HepG2 (cell line): ENCODE measurements around the gene MCF2L. TPM values are rescaled to one million over a fixed set of nuclear protein-coding genes. Genes with fewer than 3 reads are reported as not detected.

Experiments used
- ATAC-seq: fragments of 200-7000 bp; cut with Tn5 transposase; 3 replicates; pipeline ENCODE4 v1.9.1; 2020; ENCODE audit warnings: mild to moderate bottlenecking, moderate library complexity
- BruUV-seq: library from RNA; stranded (reverse); fragments of 400-500 nt; replicated peaks from 2 replicates; lab custom pipeline; 2021; lab: Mats Ljungman, UMichigan
- CTCF ChIA-PET: fragments of 300-600 bp; formaldehyde crosslinking; extraction: SDS; loops from one replicate; lab custom pipeline; 2021; ENCODE audit warnings: low total read pairs, inconsistent platforms, low intra/inter-chr PET ratio; lab: Yijun Ruan, JAX
- POLR2A ChIA-PET: fragments of 350-600 bp; sonication (Branson Sonifier 250); formaldehyde crosslinking; loops from one replicate; lab custom pipeline; 2020; ENCODE audit warnings: antibody characterized with exemption, inconsistent platforms; lab: Yijun Ruan, JAX
- DNase-seq: peaks from one replicate; pipeline ENCODE4 v3.0.0-alpha.2; 2015; ENCODE audit warnings: low spot score
- FAIRE-seq: peaks from 3 replicates; lab custom pipeline; 2011; peaks lifted over from hg19 to GRCh38; lab: Jason Lieb, UNC
- H2AFZ ChIP-seq: one replicate; pipeline ENCODE4 v1.6.1; 2011; ENCODE audit warnings: low read length, inconsistent platforms
- H3K27ac ChIP-seq: fragments of 300-600 bp; 3 replicates; pipeline ENCODE4 v1.8.0; 2011; ENCODE audit warnings: mixed run types, mild to moderate bottlenecking, mixed read lengths, low read length, inconsistent platforms; ENCODE audit not compliant: insufficient read depth; ENCODE audit errors: extremely low read length
- H3K27me3 ChIP-seq, 2 experiments: fragments of 200-600 bp in 1 of 2; 2 replicates in 1 of 2; 3 replicates in 1 of 2; pipeline versions ENCODE4 v1.6.0 to v1.8.0; 2011; ENCODE audit warnings: low read length in 2 of 2, mild to moderate bottlenecking in 2 of 2, moderate library complexity in 2 of 2, inconsistent platforms in 1 of 2; ENCODE audit not compliant: insufficient read depth in 2 of 2, control insufficient read depth in 1 of 2
- H3K36me3 ChIP-seq, 2 experiments: fragments of 200-600 bp in 1 of 2; replicated peaks in 1 of 2; 2 replicates in 1 of 2; 3 replicates in 1 of 2; pipeline versions ENCODE4 v1.5.1 to v1.8.0; 2011; ENCODE audit warnings: low read length in 2 of 2, inconsistent platforms in 1 of 2; ENCODE audit not compliant: insufficient read depth in 2 of 2, control insufficient read depth in 1 of 2
- H3K4me1 ChIP-seq: 2 replicates; pipeline ENCODE4 v1.5.1; 2012; ENCODE audit warnings: low read length, inconsistent platforms; ENCODE audit not compliant: insufficient read depth
- H3K4me2 ChIP-seq: 2 replicates; pipeline ENCODE4 v1.6.0; 2011; ENCODE audit warnings: low read depth, low read length, inconsistent platforms
- H3K4me3 ChIP-seq, 3 experiments: fragments of 200-600 bp in 1 of 3; sonication (generic), shearing (Covaris generic) in 1 of 3; replicated peaks in 1 of 3; 2 replicates each; pipeline ENCODE4 v1.5.1; 2011 to 2016; ENCODE audit warnings: low read length in 3 of 3, inconsistent platforms in 2 of 3, low read depth in 2 of 3, mild to moderate bottlenecking in 2 of 3, control low read depth in 1 of 3, mixed read lengths in 1 of 3; ENCODE audit not compliant: insufficient read depth in 1 of 3
- H3K79me2 ChIP-seq: one replicate; pipeline ENCODE4 v1.6.1; 2011; ENCODE audit warnings: low read length, inconsistent platforms; ENCODE audit not compliant: insufficient read depth
- H3K9ac ChIP-seq: 2 replicates; pipeline ENCODE4 v1.6.0; 2011; ENCODE audit warnings: mild to moderate bottlenecking, low read depth, low read length, inconsistent platforms; ENCODE audit not compliant: insufficient read depth
- H3K9me3 ChIP-seq: 2 replicates; pipeline ENCODE4 v1.5.1; 2012; ENCODE audit warnings: mild to moderate bottlenecking, low read length
- H4K20me1 ChIP-seq: 2 replicates; pipeline ENCODE4 v1.6.0; 2011; ENCODE audit warnings: inconsistent platforms, mild to moderate bottlenecking, low read length, moderate library complexity; ENCODE audit not compliant: insufficient read depth
- ATRX ChIP-seq: sonication (generic); formaldehyde crosslinking; IDR thresholded peaks from 2 replicates; pipeline ENCODE4 v1.4.0; 2020; ENCODE audit warnings: missing genetic modification reagents, borderline replicate concordance
- ERF ChIP-seq: IDR thresholded peaks from 2 replicates; pipeline ENCODE4 v1.6.1; 2018; ENCODE audit warnings: missing biosample characterization, missing genetic modification reagents
- KMT2B ChIP-seq: IDR thresholded peaks from 2 replicates; pipeline ENCODE4 v1.6.1; 2016; ENCODE audit warnings: missing genetic modification reagents, missing compliant biosample characterization
- NPAS2 ChIP-seq: sonication (generic); formaldehyde crosslinking; IDR thresholded peaks from 2 replicates; pipeline ENCODE4 v1.8.0; 2022; ENCODE audit warnings: mild to moderate bottlenecking, missing genetic modification reagents, borderline replicate concordance
- PCBP1 ChIP-seq: fragments of 200-400 bp; formaldehyde crosslinking; IDR thresholded peaks from 2 replicates; pipeline ENCODE4 v1.6.1; 2017; ENCODE audit warnings: mild to moderate bottlenecking, low read depth, low read length, borderline replicate concordance
- SIX4 ChIP-seq: sonication (generic); formaldehyde crosslinking; IDR thresholded peaks from 2 replicates; pipeline ENCODE4 v1.4.0; 2020; ENCODE audit warnings: missing genetic modification reagents
- SOX13 ChIP-seq, 3 experiments: fragments of 450-650 bp in 1 of 3; sonication (generic) in 1 of 3; formaldehyde crosslinking in 1 of 3; IDR thresholded peaks in 2 of 3; conservative IDR thresholded peaks in 1 of 3; 2 replicates each; pipeline versions ENCODE4 v1.5.0 to v1.6.1; 2016 to 2020; ENCODE audit warnings: antibody characterized with exemption in 1 of 3, mild to moderate bottlenecking in 1 of 3, missing compliant biosample characterization in 1 of 3, missing genetic modification reagents in 1 of 3, moderate library complexity in 1 of 3
- ZNF10 ChIP-seq: sonication (generic); formaldehyde crosslinking; IDR thresholded peaks from 2 replicates; pipeline ENCODE4 v1.4.0; 2020; ENCODE audit warnings: mild to moderate bottlenecking, low read depth, missing genetic modification reagents, borderline replicate concordance
- ZNF547 ChIP-seq: sonication (generic); formaldehyde crosslinking; IDR thresholded peaks from 2 replicates; pipeline ENCODE4 v1.5.1; 2020; ENCODE audit warnings: mild to moderate bottlenecking, missing genetic modification reagents
- ZSCAN29 ChIP-seq: sonication (generic); formaldehyde crosslinking; conservative IDR thresholded peaks from 2 replicates; pipeline ENCODE4 v1.4.0; 2020; ENCODE audit warnings: mild to moderate bottlenecking, missing genetic modification reagents
- WGBS: methylation state at CpG from one replicate; pipeline ENCODE4 v1.1.6; 2017; ENCODE audit warnings: low lambda C conversion rate; 5-methylcytosine and 5-hydroxymethylcytosine counted together
- in situ Hi-C: cut with HindIII; loops from 2 replicates; pipeline ENCODE4 v1.10.0; 2017; ENCODE audit warnings: low pct_unique_long_range_greater_than_20kb; ENCODE audit not compliant: extremely low pct_ligation_motif_present
- intact Hi-C: fragments of 100-400 bp; cut with micrococcal nuclease; formaldehyde crosslinking; loops from one replicate; pipeline ENCODE4 v1.10.0; 2022; ENCODE audit not compliant: unreplicated experiment
- polyA plus RNA-seq, 8 experiments: library from polyadenylated mRNA; depleted of rRNA in 3 of 8; stranded (reverse) in 7 of 8; unstranded in 1 of 8; fragments of >200 nt; fragmentation: Illumina TruSeq in 4 of 8; extraction: Trizol in 4 of 8; gene quantifications; 2 replicates each; pipeline versions ENCODE4 v1.2.1 to v1.2.3, GENCODE V29; 2011 to 2016; ENCODE audit warnings: low read depth in 4 of 8, missing spikeins in 1 of 8, mixed read lengths in 1 of 8; ENCODE audit not compliant: insufficient read depth in 1 of 8
- total RNA-seq, 5 experiments: library from RNA; depleted of rRNA; stranded (reverse); fragments of >200 nt; fragmentation: Illumina TruSeq; extraction: Trizol; gene quantifications; 2 replicates each; pipeline ENCODE4 v1.2.3, GENCODE V29; 2016; ENCODE audit warnings: low read depth in 1 of 5
- TF ChIP-seq, protein P1 (sequence below): sonication (generic); formaldehyde crosslinking; IDR thresholded peaks from 2 replicates; pipeline ENCODE4 v1.5.1; 2020; ENCODE audit warnings: mild to moderate bottlenecking, missing genetic modification reagents, borderline replicate concordance
- TF ChIP-seq, protein P2 (sequence below): fragments of 450-650 bp; IDR thresholded peaks from 2 replicates; pipeline ENCODE4 v1.6.1; 2017

MCF2L gene
- total and polyA plus RNA-seq, 2 of the 13 experiments (the other 11 are each of a cell fraction or from before 2014, with no cell fraction given) = 19.4 to 28.4 TPM

DNA sequence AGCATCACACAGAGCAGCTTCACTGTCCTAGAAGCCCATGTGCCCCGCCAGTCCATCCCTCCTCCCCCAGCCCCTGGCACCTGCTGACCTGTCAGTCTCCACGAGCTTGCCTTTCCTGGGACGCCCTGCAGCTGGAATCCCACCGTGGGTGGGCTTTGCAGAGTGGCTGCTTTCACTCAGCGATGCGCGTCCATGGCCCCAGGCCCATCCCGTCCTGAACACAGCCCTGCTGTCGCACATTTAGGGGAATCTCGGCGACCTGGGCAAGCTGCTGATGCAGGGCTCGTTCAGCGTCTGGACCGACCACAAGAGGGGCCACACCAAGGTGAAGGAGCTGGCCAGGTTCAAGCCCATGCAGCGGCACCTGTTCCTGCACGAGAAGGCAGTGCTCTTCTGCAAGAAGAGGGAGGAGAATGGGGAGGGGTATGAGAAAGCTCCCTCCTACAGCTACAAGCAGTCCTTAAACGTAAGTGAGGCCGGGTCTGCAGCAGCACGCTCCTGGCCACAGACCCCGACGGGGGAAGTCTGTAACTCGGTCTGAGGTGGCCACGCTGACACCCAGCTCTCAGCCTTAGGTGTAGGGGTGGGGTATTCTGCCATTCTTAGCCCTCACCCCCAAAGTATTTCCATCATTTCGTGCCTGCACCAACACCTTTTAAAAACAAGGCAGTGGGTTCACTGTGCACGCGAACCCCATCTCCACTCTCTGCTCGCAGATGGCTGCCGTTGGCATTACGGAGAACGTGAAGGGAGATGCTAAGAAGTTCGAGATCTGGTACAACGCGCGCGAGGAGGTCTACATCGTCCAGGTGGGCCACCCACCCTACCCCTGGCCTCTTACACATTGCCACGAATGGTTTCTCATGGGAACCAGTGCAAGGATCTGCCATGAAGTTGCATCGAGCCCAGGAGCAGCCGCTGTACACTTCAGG lies 118.2 kb downstream of the MCF2L start:
- Histone ChIP-seq H2AFZ (no peak overlapping the region), H3K4me2 (no peak overlapping the region), H3K4me3 (no peak overlapping the region), H3K27ac (no peak overlapping the region), H3K4me1 (no peaks in the 10 kb centered on the region), H3K36me3 (peaks cover 7 to 30% of the 10 kb centered on the region in 2 experiments; a peak in 4 of 5 replicates), H3K79me2 (no peaks in the 10 kb centered on the region), H3K27me3 (no peaks in the 10 kb centered on the region), H3K9me3 (no peaks in the 10 kb centered on the region), H4K20me1 (no peaks in the 10 kb centered on the region), H3K9ac (no peak overlapping the region)
- in situ Hi-C loops = no loop called here
- WGBS = 96% methylated on average over 29 of the region's 39 CpGs
- DNase-seq (no peak), FAIRE-seq (no peak), ATAC-seq (no peak)
- BruUV-seq = no TSS peak
- TF ChIP-seq ZNF10 (no peak), SOX13 (IDR thresholded peaks at IDR 0.05) (no peak), SOX13 (CRISPR knock-in tag; conservative IDR thresholded peaks at IDR 0.05 in 1 of 2, IDR thresholded peaks at IDR 0.05 in 1 of 2) (no peak), SIX4 (CRISPR knock-in tag) (no peak), ZNF547 (CRISPR knock-in tag) (no peak), ATRX (CRISPR knock-in tag) (no peak), KMT2B (no peak), PCBP1 (no peak), ZSCAN29 (no peak), ERF (no peak), NPAS2 (no peak)
- TF ChIP-seq, protein P1, sequence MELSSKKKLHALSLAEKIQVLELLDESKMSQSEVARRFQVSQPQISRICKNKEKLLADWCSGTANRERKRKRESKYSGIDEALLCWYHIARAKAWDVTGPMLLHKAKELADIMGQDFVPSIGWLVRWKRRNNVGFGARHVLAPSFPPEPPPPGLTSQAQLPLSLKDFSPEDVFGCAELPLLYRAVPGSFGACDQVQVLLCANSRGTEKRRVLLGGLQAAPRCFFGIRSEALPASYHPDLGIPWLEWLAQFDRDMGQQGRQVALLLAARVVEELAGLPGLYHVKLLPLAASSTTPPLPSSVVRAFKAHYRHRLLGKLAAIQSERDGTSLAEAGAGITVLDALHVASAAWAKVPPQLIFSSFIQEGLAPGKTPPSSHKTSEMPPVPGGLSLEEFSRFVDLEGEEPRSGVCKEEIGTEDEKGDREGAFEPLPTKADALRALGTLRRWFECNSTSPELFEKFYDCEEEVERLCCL = no peak
- TF ChIP-seq, protein P2, sequence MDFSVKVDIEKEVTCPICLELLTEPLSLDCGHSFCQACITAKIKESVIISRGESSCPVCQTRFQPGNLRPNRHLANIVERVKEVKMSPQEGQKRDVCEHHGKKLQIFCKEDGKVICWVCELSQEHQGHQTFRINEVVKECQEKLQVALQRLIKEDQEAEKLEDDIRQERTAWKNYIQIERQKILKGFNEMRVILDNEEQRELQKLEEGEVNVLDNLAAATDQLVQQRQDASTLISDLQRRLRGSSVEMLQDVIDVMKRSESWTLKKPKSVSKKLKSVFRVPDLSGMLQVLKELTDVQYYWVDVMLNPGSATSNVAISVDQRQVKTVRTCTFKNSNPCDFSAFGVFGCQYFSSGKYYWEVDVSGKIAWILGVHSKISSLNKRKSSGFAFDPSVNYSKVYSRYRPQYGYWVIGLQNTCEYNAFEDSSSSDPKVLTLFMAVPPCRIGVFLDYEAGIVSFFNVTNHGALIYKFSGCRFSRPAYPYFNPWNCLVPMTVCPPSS = no peak
- intact Hi-C loops = no loop called here
- ChIA-PET CTCF (no interaction called here), POLR2A (no interaction called here)
